Calu3 (cell line): ENCODE measurements around the gene NSFL1C. TPM values are rescaled to one million over a fixed set of nuclear protein-coding genes. Genes with fewer than 3 reads are reported as not detected.
A peak's percentile ranks its signal among the peaks of the same experiment; 100 is the strongest.

ENCODE experiments used
- Bru-seq: library from RNA; stranded (reverse); fragments of 400-500 nt; gene quantifications from one replicate; lab custom pipeline; 2021; lab: Mats Ljungman, UMichigan
- BruChase-seq, 2 experiments: library from RNA; stranded (reverse); fragments of 400-500 nt; gene quantifications; one replicate each; lab custom pipeline; 2021; lab: Mats Ljungman, UMichigan
- BruUV-seq: library from RNA; stranded (reverse); fragments of 400-500 nt; replicated peaks from 2 replicates; lab custom pipeline; 2021; lab: Mats Ljungman, UMichigan
- CTCF ChIA-PET: fragments of 300-600 bp; sonication (Branson Sonifier 250); formaldehyde crosslinking; loops from one replicate; lab custom pipeline; 2022; ENCODE audit warnings: antibody characterized with exemption; lab: Charles Lee
- DNase-seq: peaks from one replicate; pipeline ENCODE4 v3.0.0; 2022
- H3K27ac Mint-ChIP-seq: one replicate; pipeline ENCODE4 v1.8.0; 2022; ENCODE audit warnings: mixed read lengths; ENCODE audit not compliant: unreplicated experiment
- H3K27me3 Mint-ChIP-seq: one replicate; pipeline ENCODE4 v1.8.0; 2022; ENCODE audit warnings: mixed read lengths; ENCODE audit not compliant: unreplicated experiment
- H3K36me3 Mint-ChIP-seq: one replicate; pipeline ENCODE4 v1.8.0; 2022; ENCODE audit warnings: mild to moderate bottlenecking, moderate library complexity, mixed read lengths; ENCODE audit not compliant: insufficient read depth, unreplicated experiment
- H3K4me1 Mint-ChIP-seq: one replicate; pipeline ENCODE4 v1.8.0; 2022; ENCODE audit warnings: mild to moderate bottlenecking, low read depth, mixed read lengths; ENCODE audit not compliant: unreplicated experiment
- H3K4me3 Mint-ChIP-seq: one replicate; pipeline ENCODE4 v1.8.0; 2022; ENCODE audit warnings: mild to moderate bottlenecking, low read depth, moderate library complexity, mixed read lengths; ENCODE audit not compliant: unreplicated experiment
- H3K9me3 Mint-ChIP-seq: one replicate; pipeline ENCODE4 v1.8.0; 2022; ENCODE audit warnings: low read depth, mixed read lengths; ENCODE audit not compliant: unreplicated experiment
- intact Hi-C: fragments of 100-400 bp; cut with micrococcal nuclease; formaldehyde crosslinking; loops from one replicate; pipeline ENCODE4 v1.10.0; 2022; ENCODE audit not compliant: unreplicated experiment
- long read RNA-seq: library from polyadenylated mRNA; stranded (forward); transcript quantifications from one replicate; pipeline ENCODE4 v2.0.0, GENCODE V29; 2022
- total RNA-seq: library from RNA; stranded (reverse); gene quantifications from 2 replicates; pipeline ENCODE4 v1.2.3, GENCODE V29; 2022
- TF ChIP-seq, protein P1 (sequence below): fragments of 200-600 bp; IDR thresholded peaks from one replicate; pipeline ENCODE4 v1.8.0; 2022; ENCODE audit warnings: antibody characterized with exemption; ENCODE audit not compliant: unreplicated experiment

The NSFL1C gene
- total RNA-seq (81.0 and 86.3 TPM in 2 replicates), Bru-seq, nascent RNA (percentile 90 among the genes with signal in this experiment), BruChase-seq, experiment 1, labeled RNA remaining after a 6-hour chase (percentile 82 among the genes with signal in this experiment), BruChase-seq, experiment 2, labeled RNA remaining after a 2-hour chase (percentile 77 among the genes with signal in this experiment)
- long read RNA-seq, transcript NSFL1C-201 (9 exons, 3,568 nt), result major isoform, 96 of 125 reads
- long read RNA-seq, partial matches to known transcripts, result 4 of 125 reads
- long read RNA-seq, other reads (novel, unspliced or antisense), result 16 of 125 reads

DNA sequence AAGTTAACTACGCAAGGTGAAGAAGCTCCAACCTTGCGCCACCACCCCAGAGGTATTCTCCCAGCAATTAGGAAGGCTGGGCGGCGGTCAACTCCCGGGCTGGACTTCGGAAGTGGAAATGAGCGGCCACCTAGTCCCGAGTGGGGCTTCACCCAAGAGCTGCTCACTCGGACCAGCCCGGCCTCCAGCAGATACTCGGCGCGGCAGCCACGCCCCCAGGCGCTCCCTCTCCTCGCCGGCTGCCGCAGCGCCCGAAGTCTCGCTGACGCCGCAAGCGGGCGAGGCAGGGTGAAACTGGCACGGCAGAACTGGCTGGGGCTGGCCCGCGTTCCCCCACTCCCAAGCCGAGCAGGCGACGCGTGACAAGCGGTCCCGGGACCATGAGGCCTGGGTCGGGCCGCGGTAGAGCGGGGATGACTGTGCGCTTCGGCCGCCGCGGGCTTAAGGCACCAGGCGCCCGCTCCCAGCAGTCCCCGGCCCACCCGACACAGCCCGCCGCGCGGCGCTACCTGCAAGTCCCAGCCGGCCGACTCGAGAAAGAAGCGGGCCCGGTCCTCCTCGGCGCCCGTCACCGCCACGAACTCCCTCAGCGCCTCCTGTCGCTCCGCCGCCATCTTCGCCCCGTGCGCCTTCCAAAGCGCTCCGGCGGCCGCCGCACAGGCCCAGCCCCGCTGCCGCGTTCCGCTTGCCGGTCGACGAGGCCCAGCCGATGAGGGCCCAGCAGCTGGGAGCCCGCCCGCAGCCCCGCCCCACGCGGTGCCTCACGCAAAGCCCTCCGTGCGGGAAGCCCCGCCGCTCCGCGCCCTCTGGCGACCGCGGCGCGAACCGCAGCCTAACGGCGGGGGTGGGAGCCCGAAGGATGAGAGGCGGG lies at the start of gene NSFL1C:
Gene NSFL1C (minus strand): TSS at position 639 of the 871 bp plus-strand sequence. CDS start 25 bp downstream, at position 614.
- no peaks in the 10 kb centered on the region for H3K27me3 Mint-ChIP-seq
- H3K27ac Mint-ChIP-seq, result peak within 1 kb of the TSS; percentile 98
- peaks cover 53% of the 10 kb centered on the region for H3K4me1 Mint-ChIP-seq
- H3K9me3 Mint-ChIP-seq, result peaks cover 2% of the 10 kb centered on the region
- intact Hi-C loops, result no loop called here
- H3K4me3 Mint-ChIP-seq, result peak within 1 kb of the TSS; percentile 68
- no TSS peak for BruUV-seq
- TF ChIP-seq, protein P1, sequence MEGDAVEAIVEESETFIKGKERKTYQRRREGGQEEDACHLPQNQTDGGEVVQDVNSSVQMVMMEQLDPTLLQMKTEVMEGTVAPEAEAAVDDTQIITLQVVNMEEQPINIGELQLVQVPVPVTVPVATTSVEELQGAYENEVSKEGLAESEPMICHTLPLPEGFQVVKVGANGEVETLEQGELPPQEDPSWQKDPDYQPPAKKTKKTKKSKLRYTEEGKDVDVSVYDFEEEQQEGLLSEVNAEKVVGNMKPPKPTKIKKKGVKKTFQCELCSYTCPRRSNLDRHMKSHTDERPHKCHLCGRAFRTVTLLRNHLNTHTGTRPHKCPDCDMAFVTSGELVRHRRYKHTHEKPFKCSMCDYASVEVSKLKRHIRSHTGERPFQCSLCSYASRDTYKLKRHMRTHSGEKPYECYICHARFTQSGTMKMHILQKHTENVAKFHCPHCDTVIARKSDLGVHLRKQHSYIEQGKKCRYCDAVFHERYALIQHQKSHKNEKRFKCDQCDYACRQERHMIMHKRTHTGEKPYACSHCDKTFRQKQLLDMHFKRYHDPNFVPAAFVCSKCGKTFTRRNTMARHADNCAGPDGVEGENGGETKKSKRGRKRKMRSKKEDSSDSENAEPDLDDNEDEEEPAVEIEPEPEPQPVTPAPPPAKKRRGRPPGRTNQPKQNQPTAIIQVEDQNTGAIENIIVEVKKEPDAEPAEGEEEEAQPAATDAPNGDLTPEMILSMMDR, result peak; percentile 95
- peak; percentile 96 for DNase-seq
- peaks cover 41% of the 10 kb centered on the region for H3K36me3 Mint-ChIP-seq
- CTCF ChIA-PET, result interaction anchor here (1.1 to 3.4 kb wide), 4 partner anchors 28 to 142 kb away, joined by 3 to 43 read pairs (median 5); no protein-coding TSS in a partner anchor

- H3K27ac Mint-ChIP-seq, result no peak overlapping the region
- TF ChIP-seq, protein P1, result no peak
- no peak overlapping the region for H3K4me3 Mint-ChIP-seq
- intact Hi-C loops, result no loop called here
- peaks cover 4% of the 10 kb centered on the region for H3K9me3 Mint-ChIP-seq
- no peaks in the 10 kb centered on the region for H3K36me3 Mint-ChIP-seq
- H3K4me1 Mint-ChIP-seq, result no peaks in the 10 kb centered on the region
- BruUV-seq, result no TSS peak
- CTCF ChIA-PET, result no interaction called here
- no peak for DNase-seq
- peaks cover 50% of the 10 kb centered on the region for H3K27me3 Mint-ChIP-seq
Observed at GRCh38 chr20:1513801-1514200, 47.2 kb upstream of the NSFL1C start.

DNA sequence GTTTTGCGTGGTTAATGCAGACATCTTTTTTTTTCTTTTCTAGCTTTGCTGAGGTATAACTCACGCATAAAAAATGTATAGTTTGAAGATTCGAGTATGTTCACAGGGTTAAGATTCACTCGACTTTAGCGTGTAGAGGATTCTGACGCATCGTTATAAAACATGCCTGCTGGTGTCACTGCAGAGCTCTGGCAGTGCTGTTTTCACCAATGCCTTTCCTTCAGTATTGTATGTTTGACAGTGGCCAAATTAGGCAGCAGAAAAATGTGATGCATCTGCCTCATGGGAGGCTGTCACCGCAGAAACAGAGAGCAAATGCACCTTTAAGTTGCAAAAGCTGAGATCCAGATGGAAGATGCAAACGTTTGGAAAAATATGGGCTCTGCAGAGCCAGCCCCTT lies 42.6 kb upstream of the NSFL1C start:
- no peaks in the 10 kb centered on the region for H3K36me3 Mint-ChIP-seq
- peaks cover 32% of the 10 kb centered on the region for H3K27me3 Mint-ChIP-seq
- H3K27ac Mint-ChIP-seq, result no peak overlapping the region
- peaks cover 14% of the 10 kb centered on the region for H3K4me1 Mint-ChIP-seq
- H3K4me3 Mint-ChIP-seq, result no peak overlapping the region
- DNase-seq, result peak; percentile 19
- peaks cover 4% of the 10 kb centered on the region for H3K9me3 Mint-ChIP-seq
- TF ChIP-seq, protein P1, result peak; percentile 24
- intact Hi-C loops, result loop anchor here (2.0 to 5.0 kb wide), 3 partner anchors 128 to 292 kb away; no protein-coding TSS in a partner anchor
- CTCF ChIA-PET, result interaction anchor here (2.5 kb wide), 1 partner anchor 268 kb away, joined by 8 read pairs; no protein-coding TSS in a partner anchor
- BruUV-seq, result no TSS peak

- CTCF ChIA-PET, result interaction anchor here (2.5 kb wide), 1 partner anchor 269 kb away, joined by 8 read pairs; no protein-coding TSS in a partner anchor
- no peak for DNase-seq
- Mint-ChIP-seq H3K4me3 (no peak overlapping the region), H3K27ac (no peak overlapping the region), H3K27me3 (peaks cover 25% of the 10 kb centered on the region), H3K36me3 (no peaks in the 10 kb centered on the region), H3K9me3 (peaks cover 4% of the 10 kb centered on the region), H3K4me1 (peaks cover 17% of the 10 kb centered on the region)
- no TSS peak for BruUV-seq
- TF ChIP-seq, protein P1, result no peak
- intact Hi-C loops, result loop anchor here (2.0 to 5.0 kb wide), 3 partner anchors 129 to 292 kb away; no protein-coding TSS in a partner anchor
Observed at GRCh38 chr20:1508574-1508973, 41.9 kb upstream of the NSFL1C start.
